IPS DF 4.7 (cell line): ENCODE results near the gene SRPK3.

Source experiments
- DNase-seq: peaks from one replicate; pipeline ENCODE4 v3.0.0-alpha.2; 2013; ENCODE audit warnings: low spot score; ENCODE audit errors: extremely low read depth

The SRPK3 gene

GRCh38 chrX:153783378-153784013 lies 2.7 kb downstream of the SRPK3 start:
- no peak for DNase-seq

DNA sequence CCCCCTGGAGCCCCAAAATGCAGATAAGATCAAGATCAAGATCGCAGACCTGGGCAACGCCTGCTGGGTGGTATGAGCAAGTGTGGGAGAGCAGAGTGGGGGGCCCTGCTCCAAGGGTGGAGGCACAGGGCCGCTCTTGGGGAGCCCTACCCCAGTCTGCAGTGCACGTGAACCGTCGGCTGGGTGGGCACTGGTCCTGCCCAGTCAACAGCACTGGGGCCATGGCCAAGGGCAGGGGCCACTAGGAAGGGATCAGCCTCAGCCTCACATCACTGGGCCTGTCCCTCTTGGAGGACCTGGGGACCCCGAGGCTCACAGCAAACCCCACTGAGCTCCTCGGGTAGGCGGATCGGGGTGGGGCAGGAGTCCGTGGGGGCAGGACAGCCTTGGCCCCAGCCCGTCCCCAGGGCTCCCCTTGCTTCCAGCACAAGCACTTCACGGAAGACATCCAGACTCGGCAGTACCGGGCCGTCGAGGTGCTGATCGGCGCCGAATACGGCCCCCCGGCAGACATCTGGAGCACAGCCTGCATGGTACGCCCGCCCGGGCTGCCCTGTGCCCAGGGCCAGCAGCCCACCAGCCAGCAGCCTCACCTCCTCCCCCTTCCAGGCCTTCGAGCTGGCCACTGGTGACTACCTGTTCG lies 3.6 kb downstream of the SRPK3 start:
- DNase-seq, result no peak

DNA sequence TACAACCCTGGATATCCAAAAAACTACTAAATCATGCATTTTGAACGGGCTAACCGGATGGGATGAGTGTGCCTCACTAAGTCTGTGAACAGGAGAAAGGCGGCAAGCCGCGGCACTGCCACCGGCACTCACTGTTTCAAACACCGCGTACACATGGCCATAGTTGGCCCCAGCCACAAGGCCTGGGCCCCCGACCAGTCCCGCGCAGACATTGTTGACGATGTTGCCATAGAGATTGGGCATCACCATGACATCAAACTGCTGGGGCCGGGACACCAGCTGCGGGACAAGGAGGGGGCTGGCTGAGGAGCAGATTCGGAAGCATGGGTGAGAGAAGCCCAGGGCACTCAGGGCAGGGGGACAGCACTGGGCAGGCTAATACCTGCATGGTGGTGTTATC lies 5.8 kb downstream of the SRPK3 start:
- no peak for DNase-seq

DNA sequence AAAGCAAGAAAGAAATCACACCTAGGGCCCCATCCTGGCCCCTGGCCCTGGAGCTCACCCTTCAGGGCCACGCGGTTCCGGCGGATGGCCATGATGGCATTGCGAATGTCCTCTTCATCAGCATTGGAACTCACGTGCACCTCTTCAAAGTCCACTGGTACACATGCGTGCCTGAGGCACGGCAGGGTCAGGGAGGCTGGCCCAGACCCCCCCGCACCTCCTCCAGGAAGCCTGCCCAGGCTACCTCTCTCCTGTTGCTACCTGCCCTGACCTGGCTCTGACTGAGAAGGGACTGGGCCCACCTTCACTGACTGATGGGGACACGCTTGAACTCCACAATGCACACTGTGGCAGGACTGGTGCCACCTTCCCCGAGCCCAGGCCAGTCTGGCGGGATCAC lies 8.8 kb downstream of the SRPK3 start:
- no peak for DNase-seq

- DNase-seq, result no peak
These were observed 10.4 kb downstream of the SRPK3 start for GRCh38 chrX:153791104-153791852.

DNA sequence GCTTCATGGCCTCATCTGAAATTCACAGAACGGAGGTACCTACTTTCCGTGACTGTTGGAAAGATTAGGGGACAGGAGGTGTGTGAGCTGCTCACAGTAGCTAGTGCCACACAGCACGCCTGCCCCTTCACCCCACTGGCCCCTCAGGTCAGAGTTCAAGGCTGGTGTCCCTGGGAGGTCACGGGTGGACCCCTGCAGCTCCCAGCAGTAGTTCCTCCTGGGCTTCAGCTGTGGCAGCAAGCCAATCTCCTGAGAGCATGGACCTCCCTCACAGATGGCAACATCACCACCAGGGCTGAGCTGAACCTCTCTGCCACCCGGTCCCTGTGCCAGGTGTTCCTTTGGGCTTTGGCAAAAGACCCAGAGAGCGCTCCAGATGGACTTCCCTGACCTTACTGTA lies 11.5 kb downstream of the SRPK3 start:
- no peak for DNase-seq

DNA sequence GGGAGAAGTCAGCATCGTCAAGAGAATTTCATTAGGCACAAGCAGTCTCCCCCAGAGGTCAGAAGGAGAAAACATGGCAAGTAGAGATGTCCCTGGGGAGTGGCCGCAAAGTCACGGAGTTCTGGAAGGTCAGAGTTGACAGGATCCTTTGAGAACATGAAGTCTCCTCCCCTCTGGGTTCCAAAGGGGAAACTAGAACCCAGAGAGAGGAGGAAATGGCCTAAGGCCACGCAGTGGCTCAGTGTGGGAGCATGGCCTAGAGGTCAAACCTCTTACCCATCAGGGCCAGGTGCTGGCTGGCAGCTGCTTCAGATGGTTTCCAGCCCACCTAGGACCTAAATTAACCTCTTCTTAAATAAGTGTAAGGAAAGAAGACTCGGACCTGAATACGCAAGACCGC lies 12.4 kb downstream of the SRPK3 start:
- DNase-seq, result no peak

- DNase-seq, result peak; percentile 38
These were observed 13.4 kb downstream of the SRPK3 start, which contains the start of the genes IDH3G and SSR4 for GRCh38 chrX:153794018-153794896. Gene IDH3G (minus strand): TSS chrX:153794375. CDS start chrX:153794326, 49 bp downstream. Gene SSR4 (plus strand): TSS chrX:153794668. CDS start chrX:153794688, 20 bp downstream.

DNA sequence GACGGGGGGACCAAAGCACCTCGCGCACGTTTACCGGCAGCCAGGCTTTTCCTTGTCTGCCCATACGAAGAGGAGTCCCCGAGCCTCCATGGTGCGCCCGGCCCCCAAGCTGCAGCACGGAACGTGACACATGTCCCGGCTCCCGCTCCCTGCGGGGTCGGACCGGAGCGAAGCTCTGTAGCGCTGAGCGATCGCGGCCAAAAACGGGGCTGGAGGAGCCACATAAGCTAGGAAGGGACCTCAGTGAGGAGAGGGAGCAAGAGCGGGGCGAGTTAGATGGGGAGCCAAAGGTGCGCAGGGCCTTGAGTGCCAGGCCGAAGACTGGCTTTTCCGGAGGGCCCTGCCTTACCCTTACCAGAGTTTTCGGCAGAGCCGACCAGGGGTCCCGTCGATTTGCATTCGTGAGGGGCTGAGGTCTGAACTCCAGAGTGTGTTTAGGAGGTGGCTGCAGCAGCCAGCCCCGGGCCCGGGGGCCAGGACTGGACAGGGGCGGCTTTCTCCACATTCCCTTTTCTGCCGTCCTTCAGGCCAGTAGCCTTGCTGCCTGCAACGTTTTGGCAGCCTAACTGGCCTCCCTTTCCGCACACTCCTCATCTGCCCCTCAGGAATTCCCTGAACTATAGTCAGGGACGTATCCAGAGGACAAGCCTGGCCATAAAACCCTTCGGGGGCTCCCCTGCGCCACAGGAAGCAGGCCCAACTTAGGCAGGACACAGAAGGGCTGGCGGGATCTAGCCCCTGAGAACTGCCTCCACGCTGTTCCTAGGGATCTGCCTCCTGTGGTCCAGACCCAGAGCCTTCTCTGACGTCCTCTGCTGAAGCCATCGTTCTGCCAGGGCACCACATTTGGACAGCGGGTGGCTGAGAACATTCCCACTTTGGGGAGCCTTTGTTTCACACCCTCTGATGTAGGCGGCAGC lies 14.3 kb downstream of the SRPK3 start:
- no peak for DNase-seq

DNA sequence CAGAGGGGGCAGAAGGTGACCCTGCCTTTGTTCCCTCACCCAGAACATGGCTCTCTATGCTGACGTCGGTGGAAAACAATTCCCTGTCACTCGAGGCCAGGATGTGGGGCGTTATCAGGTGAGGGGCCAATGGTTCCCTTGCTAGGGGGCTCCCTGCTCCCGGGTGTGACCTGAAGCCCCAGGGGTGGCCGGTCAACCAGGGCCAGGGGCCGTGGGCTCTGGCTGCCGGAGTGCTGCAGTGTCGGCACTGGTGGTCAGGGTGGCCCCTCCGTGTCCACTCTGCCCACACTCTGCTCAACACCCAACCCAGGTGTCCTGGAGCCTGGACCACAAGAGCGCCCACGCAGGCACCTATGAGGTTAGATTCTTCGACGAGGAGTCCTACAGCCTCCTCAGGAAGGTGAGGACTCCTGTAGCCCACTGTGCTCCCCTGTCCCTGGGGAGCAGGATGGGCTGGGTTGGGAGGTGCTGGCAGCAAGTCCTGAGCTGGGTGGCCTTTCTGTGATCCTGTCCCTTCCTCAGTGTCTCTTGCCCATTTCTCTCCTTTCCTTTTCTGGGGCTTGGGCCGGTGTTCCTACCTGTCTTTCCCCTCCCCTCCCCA lies 16.7 kb downstream of the SRPK3 start:
- no peak for DNase-seq

GRCh38 chrX:153799326-153799725 lies 18.5 kb downstream of the SRPK3 start:
- DNase-seq, result no peak

DNA sequence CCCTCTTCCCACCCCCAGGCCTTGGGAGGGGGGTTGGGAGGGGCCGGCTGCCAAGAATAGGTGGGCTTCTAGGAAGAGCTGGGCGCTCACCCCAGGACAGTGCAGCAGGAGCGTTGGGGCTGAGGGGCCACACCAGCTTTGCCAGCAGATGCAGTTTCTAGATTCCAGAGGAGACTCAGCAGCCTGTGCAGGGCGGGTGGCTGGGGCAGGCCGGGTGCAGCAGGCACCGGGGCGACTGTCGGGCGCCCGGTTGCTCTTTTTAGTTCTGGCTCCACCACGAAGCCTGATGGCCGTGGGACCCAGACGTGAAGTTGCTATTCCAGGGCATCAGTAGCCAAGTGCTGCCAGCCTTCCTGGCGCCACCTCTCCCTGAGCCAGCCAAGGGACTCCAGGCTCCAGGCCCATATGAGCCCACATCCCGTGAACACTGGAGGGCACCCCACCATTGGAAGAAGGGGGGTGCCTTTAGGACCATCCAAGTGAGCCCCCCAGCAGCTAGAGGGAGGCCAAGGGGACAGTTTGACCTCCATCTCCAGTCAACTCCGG lies 19.4 kb downstream of the SRPK3 start:
- no peak for DNase-seq

- no peak for DNase-seq
These were observed 19.9 kb downstream of the SRPK3 start for GRCh38 chrX:153800746-153801145.

GRCh38 chrX:153801669-153802068 lies 20.8 kb downstream of the SRPK3 start:
- DNase-seq, result no peak

- no peak for DNase-seq
These were observed 21.7 kb downstream of the SRPK3 start for GRCh38 chrX:153802513-153803045.

GRCh38 chrX:153803211-153804099 lies 22.6 kb downstream of the SRPK3 start:
- DNase-seq, result no peak

GRCh38 chrX:153804100-153804595 lies 23.3 kb downstream of the SRPK3 start:
- DNase-seq, result no peak

DNA sequence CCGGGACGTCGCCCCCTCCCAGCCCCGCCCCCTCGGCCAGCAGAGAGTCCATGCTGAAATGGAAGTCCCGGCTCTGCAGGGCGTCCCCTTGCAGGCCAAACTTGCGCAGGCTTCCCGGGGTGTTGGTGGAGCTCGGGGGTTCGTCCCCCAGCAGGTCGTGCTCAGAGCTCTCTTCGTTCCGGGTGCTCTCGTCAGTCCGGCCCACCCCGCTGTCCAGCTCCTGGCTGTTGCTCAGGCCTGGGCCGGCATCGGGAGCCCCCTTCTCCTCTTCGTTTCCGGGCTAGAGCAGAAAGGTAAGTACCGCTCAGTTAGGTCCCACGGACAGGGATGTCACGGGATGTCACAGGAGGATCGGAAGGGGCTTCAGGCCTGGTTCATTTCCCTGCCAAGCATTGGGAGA lies 23.8 kb downstream of the SRPK3 start:
- no peak for DNase-seq
